Measurements from ENCODE around the gene KLHL13.
"Not testable (repeated sequence)": the region's sequence is repeated elsewhere in the genome, so short reads cannot be mapped to it uniquely, and the experiment has no call there.

KLHL13 gene

GRCh38 chrX:117939296-117939695, 177.3 kb downstream of the KLHL13 start:
- in situ Hi-C loops (cut with MboI; ENCODE audit: low pct_unique_long_range_greater_than_20kb, low sequenced_read_pairs); DNase-seq: not testable (repeated sequence)

GRCh38 chrX:117936118-117936517, 180.5 kb downstream of the KLHL13 start:
- DNase-seq, result no peak
- in situ Hi-C loops (cut with MboI; ENCODE audit: low pct_unique_long_range_greater_than_20kb, low sequenced_read_pairs), result no loop called here

- DNase-seq; in situ Hi-C loops (cut with MboI; ENCODE audit: low pct_unique_long_range_greater_than_20kb, low sequenced_read_pairs): not testable (repeated sequence)
These were observed 186.5 kb downstream of the KLHL13 start for GRCh38 chrX:117930116-117930515.

- in situ Hi-C loops (cut with MboI; ENCODE audit: low pct_unique_long_range_greater_than_20kb, low sequenced_read_pairs), result no loop called here
- DNase-seq, result no peak
These were observed 196.9 kb downstream of the KLHL13 start for GRCh38 chrX:117919755-117920154.

GRCh38 chrX:117910216-117910615, 206.4 kb downstream of the KLHL13 start:
- no peak for DNase-seq
- in situ Hi-C loops (cut with MboI; ENCODE audit: low pct_unique_long_range_greater_than_20kb, low sequenced_read_pairs), result no loop called here

GRCh38 chrX:117898226-117898625, 218.4 kb downstream of the KLHL13 start:
- DNase-seq, result no peak
- in situ Hi-C loops (cut with MboI; ENCODE audit: low pct_unique_long_range_greater_than_20kb, low sequenced_read_pairs), result no loop called here

GRCh38 chrX:117895418-117895817, 221.2 kb downstream of the KLHL13 start:
- no peak for DNase-seq
- in situ Hi-C loops (cut with MboI; ENCODE audit: low pct_unique_long_range_greater_than_20kb, low sequenced_read_pairs), result no loop called here

- DNase-seq, result no peak
- in situ Hi-C loops (cut with MboI; ENCODE audit: low pct_unique_long_range_greater_than_20kb, low sequenced_read_pairs), result no loop called here
These were observed 224.1 kb downstream of the KLHL13 start for GRCh38 chrX:117892469-117892868.

GRCh38 chrX:117871796-117872195, 244.8 kb downstream of the KLHL13 start:
- in situ Hi-C loops (cut with MboI; ENCODE audit: low pct_unique_long_range_greater_than_20kb, low sequenced_read_pairs), result no loop called here
- DNase-seq, result no peak

GRCh38 chrX:117860517-117860916, 256.1 kb downstream of the KLHL13 start:
- in situ Hi-C loops (cut with MboI; ENCODE audit: low pct_unique_long_range_greater_than_20kb, low sequenced_read_pairs), result no loop called here
- DNase-seq, result no peak

GRCh38 chrX:117854806-117855205, 261.8 kb downstream of the KLHL13 start:
- no peak for DNase-seq
- in situ Hi-C loops (cut with MboI; ENCODE audit: low pct_unique_long_range_greater_than_20kb, low sequenced_read_pairs), result no loop called here

- in situ Hi-C loops (cut with MboI; ENCODE audit: low pct_unique_long_range_greater_than_20kb, low sequenced_read_pairs), result no loop called here
- no peak for DNase-seq
These were observed 265.6 kb downstream of the KLHL13 start for GRCh38 chrX:117851025-117851424.
